Ovary (tissue), 3 donors: ENCODE measurements around the gene HIVEP3.

ENCODE experiments used
- CTCF ChIP-seq, 3 donors: fragments of 450-650 bp in 2 of 3; fragments of 200-600 bp in 1 of 3; IDR thresholded peaks; one replicate each; pipeline versions ENCODE4 v1.5.1 to v1.8.0; 2016 to 2022; ENCODE audit warnings: antibody characterized with exemption in 3 of 3, mild to moderate bottlenecking in 1 of 3
- POLR2A ChIP-seq: fragments of 450-650 bp; IDR thresholded peaks from one replicate; pipeline ENCODE4 v1.6.1; 2017; ENCODE audit warnings: antibody characterized with exemption, mild to moderate bottlenecking, moderate library complexity
- donor health status: DM: no; HTN: no; CAD: no.

DNA sequence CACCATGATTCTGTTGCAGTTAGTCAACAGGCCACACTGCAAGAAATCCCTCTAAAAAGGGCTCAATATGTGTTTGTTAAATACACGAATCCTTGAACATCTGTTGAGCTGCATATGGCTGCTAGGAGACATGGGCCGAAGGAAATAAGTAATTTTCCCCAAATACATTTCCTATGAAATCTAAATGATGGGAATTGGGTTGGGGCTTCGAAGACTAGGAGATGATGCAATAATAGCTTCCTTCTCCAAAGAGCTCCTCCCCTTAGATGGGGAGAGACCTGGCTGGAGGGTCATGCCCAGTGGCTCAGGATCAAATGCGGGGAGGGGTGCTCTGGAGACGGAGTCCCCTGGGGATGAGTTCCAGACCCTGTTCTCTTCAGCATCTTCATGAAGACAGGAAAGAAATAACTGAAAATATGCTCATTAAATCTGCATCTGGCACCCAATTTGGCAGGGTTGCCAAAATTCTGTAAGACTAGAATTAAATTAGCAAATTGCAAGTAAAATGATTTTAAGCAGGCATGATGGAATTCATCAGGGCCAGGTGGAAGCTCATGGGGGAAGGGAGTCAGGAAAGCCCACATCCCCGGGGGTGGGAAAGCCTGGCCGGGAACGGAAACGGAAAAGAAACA, 269.2 kb downstream of the HIVEP3 start:
- no peak for TF ChIP-seq POLR2A
- TF ChIP-seq CTCF (IDR thresholded peaks at IDR 0.05), result no peak
